ENCODE data around the gene FRMD5. TPM values are rescaled to one million over a fixed set of nuclear protein-coding genes. Genes with fewer than 3 reads are reported as not detected.

Gene FRMD5
- total RNA-seq, 2 experiments from 2014 or later, result not detected

DNA sequence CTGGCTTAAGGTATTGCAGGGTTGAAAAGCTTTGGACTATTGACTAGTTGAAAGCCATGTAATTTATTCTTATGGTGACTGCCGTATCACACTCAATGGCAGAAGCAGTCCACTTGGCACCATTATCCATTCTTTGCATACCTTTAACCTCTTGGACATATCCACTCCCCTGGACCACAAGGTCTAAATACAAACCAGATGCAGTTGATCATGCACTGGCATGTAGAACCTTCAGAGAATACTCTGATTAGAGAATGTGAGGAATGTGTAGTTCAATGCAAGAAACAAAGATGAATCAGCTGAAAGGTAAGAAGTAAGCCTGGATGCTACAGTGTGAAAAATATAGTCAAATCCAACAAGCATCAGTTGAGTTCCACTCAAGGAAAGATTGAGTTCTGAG lies 93.1 kb downstream of the FRMD5 start:
- no peak overlapping the region for H3K27ac Mint-ChIP-seq
- H3K9me3 Mint-ChIP-seq, result no peaks in the 10 kb centered on the region
- no peaks in the 10 kb centered on the region for H3K4me1 Mint-ChIP-seq
- POLR2A ChIA-PET, result no interaction called here
- no peak overlapping the region for H3K4me3 Mint-ChIP-seq
- CTCF ChIA-PET, result no interaction called here
- H3K27me3 Mint-ChIP-seq, result peaks cover 25% of the 10 kb centered on the region
- DNase-seq, result no peak
- no peaks in the 10 kb centered on the region for H3K36me3 Mint-ChIP-seq (ENCODE audit: low read depth)

DNA sequence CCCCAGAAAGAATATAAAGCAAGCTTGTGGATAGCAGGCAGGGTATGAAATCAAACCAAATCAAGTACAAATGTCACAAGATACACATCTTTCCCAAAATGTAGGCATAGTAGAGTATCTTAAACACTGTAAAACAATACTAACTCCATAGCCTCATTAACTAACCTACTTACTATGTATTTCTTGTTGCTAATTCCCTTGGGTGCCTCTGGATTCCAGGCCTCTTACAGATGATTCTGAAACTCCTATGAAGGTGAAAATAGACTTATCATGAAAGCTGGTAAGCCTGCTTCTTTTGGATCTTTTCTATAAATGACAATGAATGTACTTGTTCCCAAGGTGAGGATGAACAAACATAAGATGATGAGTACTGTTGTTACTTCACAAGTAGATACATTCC lies 93.8 kb downstream of the FRMD5 start:
- CTCF ChIA-PET, result interaction anchor here (0.7 kb wide), 1 partner anchor 116 kb away, joined by 3 read pairs; no protein-coding TSS in a partner anchor
- H3K27me3 Mint-ChIP-seq, result peaks cover 20% of the 10 kb centered on the region
- POLR2A ChIA-PET, result no interaction called here

DNA sequence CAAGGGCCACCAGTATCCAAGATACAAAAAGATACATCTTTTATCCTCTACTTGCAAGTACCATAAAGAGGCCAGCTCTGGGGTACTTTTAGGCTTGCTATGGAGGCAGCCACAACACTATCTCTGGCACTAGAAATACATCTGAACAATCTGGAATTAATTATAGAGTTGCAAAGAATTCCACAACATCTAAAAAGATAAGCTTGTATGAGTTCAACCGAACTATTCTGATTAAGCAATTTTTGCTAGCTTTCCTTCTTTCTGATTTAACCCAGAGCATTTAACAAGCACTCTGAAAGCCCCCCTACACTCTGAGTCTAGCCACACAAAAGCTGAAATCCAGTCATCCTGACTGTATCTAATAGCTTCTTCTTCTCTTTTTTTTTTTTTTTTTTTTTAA lies 95.4 kb downstream of the FRMD5 start:
- no peak overlapping the region for H3K27ac Mint-ChIP-seq
- H3K27me3 Mint-ChIP-seq, result peaks cover 16% of the 10 kb centered on the region
- H3K4me3 Mint-ChIP-seq, result no peak overlapping the region
- H3K9me3 Mint-ChIP-seq, result no peaks in the 10 kb centered on the region
- ChIA-PET POLR2A (no interaction called here), CTCF (no interaction called here)
- H3K36me3 Mint-ChIP-seq (ENCODE audit: low read depth), result no peaks in the 10 kb centered on the region
- H3K4me1 Mint-ChIP-seq, result no peaks in the 10 kb centered on the region
- no peak for DNase-seq

More for the DNA sequence above, 93.8 kb downstream of the FRMD5 start:
- no peak overlapping the region for H3K4me3 Mint-ChIP-seq
- H3K9me3 Mint-ChIP-seq, result no peaks in the 10 kb centered on the region
- no peaks in the 10 kb centered on the region for H3K4me1 Mint-ChIP-seq
- no peak for DNase-seq
- no peak overlapping the region for H3K27ac Mint-ChIP-seq
- no peaks in the 10 kb centered on the region for H3K36me3 Mint-ChIP-seq (ENCODE audit: low read depth)

DNA sequence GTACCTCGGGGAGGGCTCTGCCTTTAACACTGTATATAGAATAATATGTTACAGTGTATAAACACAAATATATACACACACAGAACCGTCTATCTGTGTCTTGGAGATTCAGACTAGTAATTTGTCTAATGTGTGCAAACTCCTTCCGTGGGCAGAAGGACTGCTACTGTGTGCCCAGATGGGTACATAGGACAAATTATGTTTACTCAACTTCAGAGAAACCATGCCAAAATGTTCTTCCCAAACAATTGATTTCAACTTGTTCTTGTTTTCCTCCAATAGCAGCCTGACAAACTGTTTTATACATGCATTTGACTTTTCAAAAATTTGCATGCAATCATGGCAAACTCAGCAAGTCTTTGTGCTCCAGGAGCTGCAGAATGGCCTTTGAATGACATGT lies 97.5 kb downstream of the FRMD5 start:
- H3K36me3 Mint-ChIP-seq (ENCODE audit: low read depth), result no peaks in the 10 kb centered on the region
- CTCF ChIA-PET, result interaction anchor here (0.8 kb wide), 1 partner anchor 31 kb away, joined by 3 read pairs; no protein-coding TSS in a partner anchor
- H3K9me3 Mint-ChIP-seq, result no peaks in the 10 kb centered on the region
- DNase-seq, result no peak
- no peak overlapping the region for H3K4me3 Mint-ChIP-seq
- POLR2A ChIA-PET, result no interaction called here
- H3K4me1 Mint-ChIP-seq, result no peaks in the 10 kb centered on the region
- H3K27me3 Mint-ChIP-seq, result peaks cover 6% of the 10 kb centered on the region
- no peak overlapping the region for H3K27ac Mint-ChIP-seq

DNA sequence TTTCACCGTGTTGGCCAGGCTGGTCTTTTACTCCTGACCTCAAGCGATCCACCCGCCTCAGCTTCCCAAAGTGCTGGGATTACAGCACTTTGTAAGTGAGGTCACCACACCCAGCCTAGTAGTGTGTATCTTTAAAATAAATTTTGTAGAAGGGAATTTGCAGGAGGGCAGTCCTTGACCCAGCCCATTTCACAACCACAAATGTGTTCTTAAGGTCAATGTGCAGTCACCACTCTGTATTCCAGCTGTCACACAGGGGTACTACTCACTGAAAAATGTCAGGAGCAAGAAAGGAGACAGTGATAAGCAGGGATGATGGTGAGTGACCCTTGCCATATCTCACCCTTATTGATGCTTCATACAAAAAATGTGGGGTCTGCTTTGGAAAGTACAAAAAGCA lies 98.5 kb downstream of the FRMD5 start:
- Mint-ChIP-seq H3K36me3 (ENCODE audit: low read depth) (no peaks in the 10 kb centered on the region), H3K4me3 (no peak overlapping the region), H3K27ac (no peak overlapping the region), H3K4me1 (no peaks in the 10 kb centered on the region), H3K27me3 (peaks cover 7% of the 10 kb centered on the region), H3K9me3 (no peaks in the 10 kb centered on the region)
- POLR2A ChIA-PET, result no interaction called here
- CTCF ChIA-PET, result no interaction called here
- no peak for DNase-seq

DNA sequence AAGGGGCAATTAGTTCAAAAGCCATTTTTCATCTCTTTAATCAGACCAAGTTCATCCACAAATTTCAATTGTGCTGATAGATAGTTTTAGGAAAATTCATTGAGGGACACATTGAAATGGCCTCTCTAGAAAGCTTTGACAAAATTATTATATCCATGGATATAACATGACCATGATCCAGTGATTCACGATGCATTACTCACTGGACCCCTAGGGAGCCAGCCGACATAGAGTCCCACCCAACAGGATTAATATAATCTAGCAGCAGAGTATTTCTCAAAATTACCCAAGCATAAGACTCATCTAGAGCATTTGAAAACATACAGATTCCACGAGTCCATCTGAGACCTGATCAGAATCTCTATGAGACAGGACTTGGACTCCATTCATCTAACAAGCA lies 100.3 kb downstream of the FRMD5 start:
- no peak overlapping the region for H3K4me3 Mint-ChIP-seq
- no peaks in the 10 kb centered on the region for H3K4me1 Mint-ChIP-seq
- no peak for DNase-seq
- CTCF ChIA-PET, result interaction anchor here (0.7 kb wide), 1 partner anchor 74 kb away, joined by 3 read pairs; no protein-coding TSS in a partner anchor
- H3K36me3 Mint-ChIP-seq (ENCODE audit: low read depth), result no peaks in the 10 kb centered on the region
- H3K27ac Mint-ChIP-seq, result no peak overlapping the region
- H3K9me3 Mint-ChIP-seq, result no peaks in the 10 kb centered on the region
- peaks cover 7% of the 10 kb centered on the region for H3K27me3 Mint-ChIP-seq
- POLR2A ChIA-PET, result no interaction called here

DNA sequence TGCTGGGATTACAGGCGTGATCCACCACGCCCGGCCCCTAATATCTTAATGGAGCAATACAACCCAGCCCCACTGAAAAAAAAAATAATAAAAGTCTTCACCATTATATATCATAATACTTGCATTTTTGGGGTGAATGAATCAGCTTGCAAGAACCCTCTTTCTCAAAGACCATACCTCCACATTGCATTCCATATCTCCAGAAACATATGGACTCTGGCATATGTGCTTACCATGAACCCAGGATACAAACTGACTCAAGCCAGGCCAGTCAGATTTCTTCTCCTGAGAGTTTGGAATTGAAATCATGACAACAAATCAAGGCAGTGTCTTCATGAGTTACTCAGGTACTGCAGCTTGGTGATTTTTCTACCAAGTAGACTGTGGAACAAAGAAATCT lies 101.2 kb downstream of the FRMD5 start:
- Mint-ChIP-seq H3K36me3 (ENCODE audit: low read depth) (no peaks in the 10 kb centered on the region), H3K4me3 (no peak overlapping the region), H3K27ac (no peak overlapping the region), H3K27me3 (peaks cover 5% of the 10 kb centered on the region), H3K9me3 (no peaks in the 10 kb centered on the region), H3K4me1 (no peaks in the 10 kb centered on the region)
- CTCF ChIA-PET, result no interaction called here
- POLR2A ChIA-PET, result no interaction called here
- DNase-seq, result no peak

DNA sequence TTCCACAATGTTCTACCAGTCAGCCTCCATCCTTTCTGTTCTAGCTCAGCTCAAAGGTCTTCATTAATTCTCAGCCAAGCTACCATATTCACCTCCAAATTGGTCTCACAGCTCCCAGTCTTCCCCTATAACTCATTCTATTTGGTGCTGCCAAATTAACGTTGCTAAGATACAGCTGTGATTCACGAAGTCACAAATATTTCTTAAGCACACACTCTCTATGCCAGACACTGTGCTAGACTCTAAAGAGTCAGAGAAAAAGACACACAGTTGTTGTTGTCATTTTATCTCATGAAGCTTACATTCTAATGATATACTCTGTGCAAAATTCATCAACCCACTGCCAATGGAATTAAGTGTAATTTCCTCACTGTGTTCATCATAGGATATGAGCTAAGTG lies 102.8 kb downstream of the FRMD5 start:
- ChIA-PET CTCF (interaction anchor here (0.6 to 1.1 kb wide), 2 partner anchors 10 to 137 kb away, joined by 3 to 4 read pairs; no protein-coding TSS in a partner anchor), POLR2A (no interaction called here)
- Mint-ChIP-seq H3K27ac (no peak overlapping the region), H3K27me3 (peaks cover 5% of the 10 kb centered on the region), H3K36me3 (ENCODE audit: low read depth) (no peaks in the 10 kb centered on the region), H3K4me3 (no peak overlapping the region), H3K4me1 (no peaks in the 10 kb centered on the region), H3K9me3 (no peaks in the 10 kb centered on the region)
- DNase-seq, result no peak

DNA sequence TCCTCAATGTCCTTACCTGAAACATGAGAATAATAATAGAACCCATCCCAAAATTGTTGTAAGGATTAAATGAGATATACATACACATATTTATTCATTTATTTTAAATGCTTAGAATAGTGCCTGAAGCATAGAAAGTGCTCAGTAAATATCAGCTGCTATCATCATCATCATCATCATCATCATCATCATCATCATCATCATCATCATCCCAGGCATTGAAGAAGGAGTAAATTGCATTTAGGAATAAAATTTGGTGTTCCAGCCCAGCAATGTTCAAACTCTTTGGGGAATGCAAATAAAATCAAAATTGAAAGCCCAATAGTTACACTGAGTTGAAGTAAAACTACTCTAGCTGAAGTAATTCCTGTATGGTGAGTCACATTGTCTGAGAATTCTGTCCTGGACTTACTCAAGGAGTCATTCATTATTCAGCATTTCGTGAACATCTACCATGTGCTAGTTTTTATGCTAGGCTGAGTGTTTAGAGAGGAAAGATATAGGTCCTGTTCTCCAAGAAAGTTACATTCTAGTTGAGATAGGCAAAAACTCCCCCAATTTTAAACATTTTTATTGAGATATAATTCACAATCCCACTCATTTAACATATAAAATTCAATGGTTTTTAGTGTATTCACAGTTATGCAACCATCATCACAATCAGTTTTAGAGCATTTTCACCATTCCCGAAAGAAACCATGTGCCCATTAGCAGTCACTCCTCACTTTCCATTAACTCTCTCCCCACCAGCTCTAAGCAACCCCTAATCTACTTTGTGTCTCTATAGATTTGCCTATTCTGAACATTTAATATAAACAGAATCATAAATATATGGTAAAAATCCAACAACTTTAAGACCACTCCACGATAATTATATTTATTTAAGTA lies 107.2 kb downstream of the FRMD5 start:
- Mint-ChIP-seq H3K36me3 (ENCODE audit: low read depth) (no peaks in the 10 kb centered on the region), H3K27me3 (peaks cover 15% of the 10 kb centered on the region), H3K4me1 (no peaks in the 10 kb centered on the region), H3K4me3 (no peak overlapping the region), H3K27ac (no peak overlapping the region), H3K9me3 (no peaks in the 10 kb centered on the region)
- ChIA-PET CTCF (no interaction called here), POLR2A (no interaction called here)
- no peak for DNase-seq

DNA sequence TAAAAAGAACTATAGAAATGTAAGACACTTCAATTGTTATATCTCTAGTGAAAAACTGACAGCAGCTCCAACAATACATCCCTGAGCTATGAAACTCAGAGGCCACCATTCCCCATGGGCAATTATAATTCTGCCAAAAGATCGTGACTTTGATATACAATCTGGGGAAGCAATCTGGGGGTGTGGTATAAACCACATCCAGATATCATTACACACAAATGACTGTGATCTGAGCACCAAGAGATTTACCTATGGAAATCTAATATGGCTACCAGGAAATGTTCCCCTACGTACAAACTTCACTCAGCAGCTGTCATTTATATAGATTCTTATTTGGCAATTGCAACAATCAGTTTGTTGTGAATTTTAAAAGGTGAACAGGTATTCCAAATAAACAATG lies 110.3 kb downstream of the FRMD5 start:
- Mint-ChIP-seq H3K4me1 (no peaks in the 10 kb centered on the region), H3K9me3 (no peaks in the 10 kb centered on the region), H3K27me3 (peaks cover 28% of the 10 kb centered on the region), H3K4me3 (no peak overlapping the region), H3K36me3 (ENCODE audit: low read depth) (no peaks in the 10 kb centered on the region), H3K27ac (no peak overlapping the region)
- ChIA-PET POLR2A (no interaction called here), CTCF (no interaction called here)
- DNase-seq, result no peak

DNA sequence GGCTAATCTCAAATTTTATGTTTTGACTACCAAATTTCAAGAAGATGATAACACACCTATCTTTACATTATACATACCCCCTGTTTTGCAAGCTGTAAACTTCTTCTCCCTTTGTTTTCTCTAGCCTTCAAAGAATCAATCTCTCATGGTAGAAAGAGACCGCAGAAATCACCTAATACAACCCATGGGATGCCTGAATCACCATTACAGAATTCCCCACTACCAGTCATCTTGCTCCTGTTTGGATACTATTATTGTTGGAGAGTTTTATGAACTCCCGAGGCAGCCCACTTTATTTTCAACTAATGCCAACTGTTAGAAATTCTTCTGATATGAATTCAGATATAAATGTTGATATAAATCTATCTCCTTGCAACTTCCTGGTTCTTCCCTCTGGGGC lies 110.9 kb downstream of the FRMD5 start:
- H3K4me3 Mint-ChIP-seq, result no peak overlapping the region
- ChIA-PET CTCF (no interaction called here), POLR2A (no interaction called here)
- H3K9me3 Mint-ChIP-seq, result no peaks in the 10 kb centered on the region
- no peaks in the 10 kb centered on the region for H3K4me1 Mint-ChIP-seq
- peaks cover 34% of the 10 kb centered on the region for H3K27me3 Mint-ChIP-seq
- H3K36me3 Mint-ChIP-seq (ENCODE audit: low read depth), result no peaks in the 10 kb centered on the region
- no peak for DNase-seq
- no peak overlapping the region for H3K27ac Mint-ChIP-seq

DNA sequence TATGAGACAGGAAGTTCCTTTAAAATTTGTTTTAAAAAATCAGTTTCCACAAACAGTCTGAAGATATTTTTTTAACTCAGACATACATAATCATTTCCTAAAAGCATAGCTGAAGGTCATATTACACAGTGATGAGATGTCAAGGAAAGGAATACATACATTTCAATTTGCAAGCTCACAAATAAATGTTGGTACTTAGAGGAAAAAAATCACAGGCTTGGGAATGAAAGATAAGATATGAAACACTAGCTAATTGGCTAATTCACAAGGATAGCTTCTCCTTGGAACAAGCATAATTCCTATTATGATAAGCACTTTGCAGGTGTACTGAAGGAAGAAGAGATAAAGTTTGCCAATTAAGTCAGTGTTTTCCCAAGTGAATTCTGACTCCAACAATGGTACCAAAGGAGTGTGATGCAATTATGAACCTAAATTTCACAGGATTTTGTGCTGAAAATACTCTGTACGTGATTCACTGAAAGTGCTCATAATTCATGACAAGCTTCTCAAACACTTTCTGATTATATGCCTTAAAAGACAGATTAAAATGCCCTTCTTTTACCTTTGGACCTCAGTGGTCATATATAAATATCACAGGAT lies 112.4 kb downstream of the FRMD5 start:
- no peak overlapping the region for H3K4me3 Mint-ChIP-seq
- no peaks in the 10 kb centered on the region for H3K4me1 Mint-ChIP-seq
- POLR2A ChIA-PET, result no interaction called here
- peaks cover 42% of the 10 kb centered on the region for H3K27me3 Mint-ChIP-seq
- H3K9me3 Mint-ChIP-seq, result no peaks in the 10 kb centered on the region
- H3K27ac Mint-ChIP-seq, result no peak overlapping the region
- DNase-seq, result no peak
- H3K36me3 Mint-ChIP-seq (ENCODE audit: low read depth), result no peaks in the 10 kb centered on the region
- CTCF ChIA-PET, result interaction anchor here (1.0 to 1.3 kb wide), 2 partner anchors 10 to 17 kb away, joined by 3 to 4 read pairs; no protein-coding TSS in a partner anchor

DNA sequence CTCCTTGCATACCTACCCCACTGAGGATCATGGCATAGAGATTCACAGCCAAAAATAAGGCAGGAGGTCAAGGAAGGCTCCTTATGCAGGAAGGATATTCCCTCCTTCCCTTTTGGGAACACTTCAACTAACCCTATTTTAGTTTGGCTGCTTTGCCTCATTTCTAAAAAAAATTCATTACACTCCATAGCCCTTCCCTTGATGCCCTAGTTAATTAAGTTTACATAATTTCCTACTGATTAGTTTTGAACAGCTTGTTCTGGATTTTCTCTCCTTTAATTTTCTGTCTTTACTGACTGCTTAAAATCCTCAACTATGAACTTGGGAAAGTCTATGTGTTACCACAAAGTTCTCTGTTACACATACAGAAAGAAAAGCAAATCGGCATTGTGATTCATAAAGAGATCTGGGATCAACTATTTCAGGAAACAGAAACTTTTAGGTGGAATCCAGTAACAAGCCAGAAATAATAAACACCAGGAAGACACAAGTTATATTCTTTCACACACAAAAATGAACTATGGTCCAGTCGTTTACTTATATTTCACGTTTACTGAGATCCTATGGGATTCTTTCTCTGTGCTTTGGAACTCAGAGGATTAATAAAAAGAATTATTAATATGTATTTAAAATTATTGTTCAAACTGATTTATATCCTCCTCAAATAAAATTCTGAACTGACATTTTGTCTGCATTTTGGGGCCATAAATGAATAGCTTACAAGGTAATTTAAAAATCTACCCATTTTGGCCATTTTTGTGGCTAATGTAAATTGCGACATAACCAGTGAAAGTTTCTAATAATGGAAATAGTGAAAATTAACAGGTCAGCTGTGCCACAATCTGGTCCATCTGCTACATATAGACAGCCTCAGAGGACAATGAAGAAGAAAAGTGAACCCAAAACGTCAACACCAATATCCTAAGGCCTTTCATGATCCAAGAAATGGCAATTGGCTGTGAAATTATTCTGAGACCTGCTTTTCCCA lies 113.8 kb downstream of the FRMD5 start:
- no peaks in the 10 kb centered on the region for H3K4me1 Mint-ChIP-seq
- peaks cover 46% of the 10 kb centered on the region for H3K27me3 Mint-ChIP-seq

More for the DNA sequence above, 113.8 kb downstream of the FRMD5 start:
- Mint-ChIP-seq H3K9me3 (no peaks in the 10 kb centered on the region), H3K36me3 (ENCODE audit: low read depth) (no peaks in the 10 kb centered on the region), H3K27ac (no peak overlapping the region), H3K4me3 (no peak overlapping the region)
- no peak for DNase-seq
- ChIA-PET POLR2A (no interaction called here), CTCF (interaction anchor here (1.3 kb wide), 1 partner anchor 16 kb away, joined by 4 read pairs; no protein-coding TSS in a partner anchor)

Data from activated CD4-positive, alpha-beta memory T cell treated with anti-CD3 and anti-CD28 coated beads, Interleukin-2, amount 10 ng/mL, durations not matched to agents 7 days and 5 days (primary cell).